A673 (cell line): ENCODE results near the gene SLC1A7. TPM values are rescaled to one million over a fixed set of nuclear protein-coding genes. Genes with fewer than 3 reads are reported as not detected.

Source experiments
- BruUV-seq: library from RNA; stranded (reverse); fragments of 400-500 nt; replicated peaks from 2 replicates; lab custom pipeline; 2021; lab: Mats Ljungman, UMichigan
- CTCF ChIA-PET: fragments of 300-600 bp; sonication (Branson Sonifier 250); formaldehyde crosslinking; loops from one replicate; lab custom pipeline; 2022; ENCODE audit warnings: antibody characterized with exemption; lab: Charles Lee
- POLR2A ChIA-PET: fragments of 300-600 bp; sonication (Branson Sonifier 250); formaldehyde crosslinking; loops from one replicate; lab custom pipeline; 2022; ENCODE audit warnings: antibody characterized with exemption; ENCODE audit not compliant: low non-redundant PET; lab: Charles Lee
- DNase-seq: peaks from one replicate; pipeline ENCODE4 v3.0.0-alpha.2; 2015; ENCODE audit warnings: low spot score
- H3K27ac ChIP-seq: fragments of 200-600 bp; sonication (generic); 2 replicates; pipeline ENCODE4 v1.5.1; 2016; ENCODE audit warnings: mixed run types, low read depth, mild to moderate bottlenecking, mixed read lengths, antibody characterized with exemption, low read length; ENCODE audit not compliant: poor library complexity, severe bottlenecking
- H3K27me3 ChIP-seq: fragments of 200-600 bp; sonication (generic); replicated peaks from 2 replicates; pipeline ENCODE4 v1.6.1; 2017; ENCODE audit warnings: mixed run types, low read depth, mild to moderate bottlenecking, mixed read lengths, antibody characterized with exemption, low read length; ENCODE audit not compliant: insufficient read depth, poor library complexity
- H3K36me3 ChIP-seq: fragments of 200-600 bp; sonication (generic); 2 replicates; pipeline ENCODE4 v1.6.1; 2016; ENCODE audit warnings: mixed run types, mild to moderate bottlenecking, mixed read lengths, antibody characterized with exemption, low read length; ENCODE audit not compliant: insufficient read depth, poor library complexity, severe bottlenecking
- H3K4me1 ChIP-seq: fragments of 200-600 bp; sonication (generic); 2 replicates; pipeline ENCODE4 v1.6.1; 2017; ENCODE audit warnings: mixed run types, mild to moderate bottlenecking, mixed read lengths, antibody characterized with exemption, low read length; ENCODE audit not compliant: insufficient read depth, poor library complexity, severe bottlenecking
- H3K4me3 ChIP-seq: fragments of 200-600 bp; sonication (generic); 2 replicates; pipeline ENCODE4 v1.5.1; 2016; ENCODE audit warnings: low read depth, mixed run types, mild to moderate bottlenecking, mixed read lengths, low read length; ENCODE audit not compliant: poor library complexity, severe bottlenecking
- H3K9me3 ChIP-seq: fragments of 200-600 bp; sonication (generic); 2 replicates; pipeline ENCODE4 v1.6.1; 2016; ENCODE audit warnings: mixed run types, low read depth, mild to moderate bottlenecking, mixed read lengths, antibody characterized with exemption, low read length; ENCODE audit not compliant: poor library complexity, severe bottlenecking
- CTCF ChIP-seq: fragments of 300-800, 200-600 bp; sonication (generic); conservative IDR thresholded peaks from 2 replicates; pipeline ENCODE4 v1.5.1; 2017; ENCODE audit warnings: low read depth, mild to moderate bottlenecking, antibody characterized with exemption, low read length, moderate library complexity, mixed read lengths
- EZH2 ChIP-seq: fragments of 200-600 bp; sonication (generic); IDR thresholded peaks from 2 replicates; pipeline ENCODE4 v1.6.1; 2017; ENCODE audit warnings: borderline replicate concordance, low read depth, mild to moderate bottlenecking, mixed read lengths, antibody characterized with exemption, low read length; ENCODE audit not compliant: poor library complexity, severe bottlenecking
- intact Hi-C: fragments of 100-400 bp; cut with micrococcal nuclease; formaldehyde crosslinking; loops from one replicate; pipeline ENCODE4 v1.10.0; 2022; ENCODE audit not compliant: unreplicated experiment
- total RNA-seq: library from RNA; stranded (reverse); gene quantifications from 2 replicates; pipeline ENCODE4 v1.2.3, GENCODE V29; 2021

The SLC1A7 gene
- total RNA-seq, 1 experiment from 2014 or later: not detected

- TF ChIP-seq EZH2 (no peak), CTCF (no peak)
- DNase-seq: no peak
- CTCF ChIA-PET: no interaction called here
- no peaks in the 10 kb centered on the region for H3K9me3 ChIP-seq
- no peak overlapping the region for H3K4me3 ChIP-seq
- H3K27me3 ChIP-seq: no peaks in the 10 kb centered on the region
- POLR2A ChIA-PET: no interaction called here
- no peaks in the 10 kb centered on the region for H3K36me3 ChIP-seq
- no TSS peak for BruUV-seq
- H3K27ac ChIP-seq: no peak overlapping the region
- intact Hi-C loops: no loop called here
- no peaks in the 10 kb centered on the region for H3K4me1 ChIP-seq
Observed at GRCh38 chr1:53163291-53163768, 20.9 kb upstream of the SLC1A7 start.

- Histone ChIP-seq H3K27ac (no peak overlapping the region), H3K9me3 (no peaks in the 10 kb centered on the region), H3K4me3 (no peak overlapping the region), H3K27me3 (no peaks in the 10 kb centered on the region), H3K36me3 (no peaks in the 10 kb centered on the region), H3K4me1 (no peaks in the 10 kb centered on the region)
- POLR2A ChIA-PET: no interaction called here
- no peak for TF ChIP-seq EZH2
- TF ChIP-seq CTCF: no peak
- no TSS peak for BruUV-seq
- CTCF ChIA-PET: no interaction called here
- DNase-seq: no peak
- intact Hi-C loops: no loop called here
Observed at GRCh38 chr1:53162621-53163020, 20.2 kb upstream of the SLC1A7 start.

GRCh38 chr1:53160924-53161378, 18.5 kb upstream of the SLC1A7 start:
- DNase-seq: no peak
- Histone ChIP-seq H3K9me3 (no peaks in the 10 kb centered on the region), H3K4me1 (no peaks in the 10 kb centered on the region), H3K27ac (no peak overlapping the region), H3K27me3 (no peaks in the 10 kb centered on the region), H3K4me3 (no peak overlapping the region), H3K36me3 (no peaks in the 10 kb centered on the region)
- CTCF ChIA-PET: no interaction called here
- POLR2A ChIA-PET: no interaction called here
- TF ChIP-seq CTCF (no peak), EZH2 (no peak)
- intact Hi-C loops: no loop called here
- no TSS peak for BruUV-seq
